Mesothelial cell of epicardium (in vitro differentiated cells): Measurements from ENCODE around the gene PHF11. TPM values are rescaled to one million over a fixed set of nuclear protein-coding genes. Genes with fewer than 3 reads are reported as not detected.

Experiments
- DNase-seq, 2 experiments: peaks; one replicate each; pipeline ENCODE4 v3.0.0; 2021; ENCODE audit warnings: low spot score in 2 of 2; ENCODE audit not compliant: unreplicated experiment in 2 of 2
- H3K27ac Mint-ChIP-seq: 2 replicates; pipeline ENCODE4 v1.8.0; 2021; ENCODE audit warnings: mixed read lengths
- H3K27me3 Mint-ChIP-seq: 2 replicates; pipeline ENCODE4 v1.8.0; 2021; ENCODE audit warnings: low read depth, mixed read lengths
- H3K36me3 Mint-ChIP-seq: 2 replicates; pipeline ENCODE4 v1.8.0; 2021; ENCODE audit warnings: mixed read lengths
- H3K4me1 Mint-ChIP-seq: 2 replicates; pipeline ENCODE4 v1.8.0; 2021; ENCODE audit warnings: mixed read lengths
- H3K4me3 Mint-ChIP-seq: 2 replicates; pipeline ENCODE4 v1.8.0; 2021; ENCODE audit warnings: mild to moderate bottlenecking, moderate library complexity, mixed read lengths
- H3K9me3 Mint-ChIP-seq: 2 replicates; pipeline ENCODE4 v1.8.0; 2021; ENCODE audit warnings: mixed read lengths
- total RNA-seq: library from RNA; stranded (reverse); gene quantifications from 3 replicates; pipeline ENCODE4 v1.2.1, GENCODE V29; 2021
- TF ChIP-seq, protein P1 (sequence below): fragments of 200-600 bp; sonication (generic); IDR thresholded peaks from one replicate; pipeline ENCODE4 v1.5.0; 2021; ENCODE audit warnings: antibody characterized with exemption; ENCODE audit not compliant: unreplicated experiment

The PHF11 gene
- total RNA-seq, 1 donor from 2014 or later, result 33.3 TPM

DNA sequence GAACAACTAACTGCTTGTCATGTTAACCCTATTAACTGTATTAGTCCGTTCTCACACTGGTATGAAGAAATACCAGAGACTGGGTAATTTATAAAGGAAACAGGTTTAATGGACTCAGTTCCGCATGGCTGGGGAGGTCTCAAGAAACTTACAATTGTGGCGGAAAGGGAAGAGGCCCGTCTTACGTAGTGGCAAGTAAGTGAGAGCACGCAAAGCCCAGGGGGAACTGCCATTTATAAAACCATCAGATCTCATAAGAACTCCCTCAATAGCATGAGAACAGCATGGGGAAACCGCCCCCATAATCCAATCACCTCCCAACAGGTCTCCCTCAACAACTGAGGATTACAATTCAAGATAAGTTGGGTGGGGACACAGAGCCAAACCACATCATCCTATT lies 34.7 kb downstream of the PHF11 start:
- Mint-ChIP-seq H3K27ac (no peak overlapping the region), H3K4me1 (no peaks in the 10 kb centered on the region), H3K36me3 (peaks cover 35% of the 10 kb centered on the region), H3K4me3 (no peak overlapping the region), H3K9me3 (no peaks in the 10 kb centered on the region), H3K27me3 (no peaks in the 10 kb centered on the region)
- TF ChIP-seq, protein P1, sequence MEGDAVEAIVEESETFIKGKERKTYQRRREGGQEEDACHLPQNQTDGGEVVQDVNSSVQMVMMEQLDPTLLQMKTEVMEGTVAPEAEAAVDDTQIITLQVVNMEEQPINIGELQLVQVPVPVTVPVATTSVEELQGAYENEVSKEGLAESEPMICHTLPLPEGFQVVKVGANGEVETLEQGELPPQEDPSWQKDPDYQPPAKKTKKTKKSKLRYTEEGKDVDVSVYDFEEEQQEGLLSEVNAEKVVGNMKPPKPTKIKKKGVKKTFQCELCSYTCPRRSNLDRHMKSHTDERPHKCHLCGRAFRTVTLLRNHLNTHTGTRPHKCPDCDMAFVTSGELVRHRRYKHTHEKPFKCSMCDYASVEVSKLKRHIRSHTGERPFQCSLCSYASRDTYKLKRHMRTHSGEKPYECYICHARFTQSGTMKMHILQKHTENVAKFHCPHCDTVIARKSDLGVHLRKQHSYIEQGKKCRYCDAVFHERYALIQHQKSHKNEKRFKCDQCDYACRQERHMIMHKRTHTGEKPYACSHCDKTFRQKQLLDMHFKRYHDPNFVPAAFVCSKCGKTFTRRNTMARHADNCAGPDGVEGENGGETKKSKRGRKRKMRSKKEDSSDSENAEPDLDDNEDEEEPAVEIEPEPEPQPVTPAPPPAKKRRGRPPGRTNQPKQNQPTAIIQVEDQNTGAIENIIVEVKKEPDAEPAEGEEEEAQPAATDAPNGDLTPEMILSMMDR, result no peak
- DNase-seq, result no peak

DNA sequence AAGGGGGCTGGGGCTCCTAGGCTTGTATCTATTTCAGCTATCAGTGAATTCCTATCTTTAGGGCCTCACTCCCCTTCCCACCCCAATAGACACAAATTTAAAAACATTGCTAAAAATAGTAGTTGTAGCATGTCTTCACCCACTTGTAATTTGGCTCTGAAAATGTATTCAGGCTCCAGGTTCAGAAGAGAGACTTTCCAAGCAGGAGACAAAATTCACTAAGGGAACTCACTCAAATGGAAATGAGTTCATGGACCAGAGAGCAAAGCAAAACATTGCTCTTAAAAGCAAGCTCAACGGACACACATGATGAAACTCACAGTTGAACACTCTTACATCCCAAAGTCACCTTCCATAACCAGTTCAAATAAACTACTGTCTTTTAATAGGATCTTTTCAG lies 36.8 kb downstream of the PHF11 start:
- TF ChIP-seq, protein P1, result no peak
- peaks cover 32% of the 10 kb centered on the region for H3K36me3 Mint-ChIP-seq
- no peaks in the 10 kb centered on the region for H3K9me3 Mint-ChIP-seq
- H3K4me3 Mint-ChIP-seq, result no peak overlapping the region
- no peak overlapping the region for H3K27ac Mint-ChIP-seq
- no peak for DNase-seq
- H3K4me1 Mint-ChIP-seq, result no peaks in the 10 kb centered on the region
- no peaks in the 10 kb centered on the region for H3K27me3 Mint-ChIP-seq

DNA sequence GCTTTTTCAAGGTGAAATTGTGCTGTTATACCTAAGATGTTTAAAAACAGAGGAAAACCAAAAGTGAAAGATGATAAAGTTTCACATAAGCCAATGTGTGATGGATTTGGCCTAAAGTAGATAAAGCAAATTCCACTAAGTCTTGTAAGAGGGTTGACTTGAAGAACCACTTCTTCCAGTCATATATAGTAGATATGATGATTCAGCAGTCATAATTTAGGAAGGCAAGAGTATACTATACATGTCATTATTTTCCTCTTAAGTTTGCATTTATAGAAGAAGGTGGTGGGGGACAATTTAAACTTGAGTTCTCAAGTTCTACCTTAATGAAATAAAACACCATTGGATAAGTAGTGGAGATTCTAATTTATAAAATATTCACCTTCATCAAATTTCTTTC lies 37.3 kb downstream of the PHF11 start:
- Mint-ChIP-seq H3K4me3 (no peak overlapping the region), H3K36me3 (peaks cover 32% of the 10 kb centered on the region), H3K4me1 (no peaks in the 10 kb centered on the region), H3K9me3 (no peaks in the 10 kb centered on the region), H3K27ac (no peak overlapping the region), H3K27me3 (no peaks in the 10 kb centered on the region)
- DNase-seq, result no peak
- TF ChIP-seq, protein P1, result no peak

DNA sequence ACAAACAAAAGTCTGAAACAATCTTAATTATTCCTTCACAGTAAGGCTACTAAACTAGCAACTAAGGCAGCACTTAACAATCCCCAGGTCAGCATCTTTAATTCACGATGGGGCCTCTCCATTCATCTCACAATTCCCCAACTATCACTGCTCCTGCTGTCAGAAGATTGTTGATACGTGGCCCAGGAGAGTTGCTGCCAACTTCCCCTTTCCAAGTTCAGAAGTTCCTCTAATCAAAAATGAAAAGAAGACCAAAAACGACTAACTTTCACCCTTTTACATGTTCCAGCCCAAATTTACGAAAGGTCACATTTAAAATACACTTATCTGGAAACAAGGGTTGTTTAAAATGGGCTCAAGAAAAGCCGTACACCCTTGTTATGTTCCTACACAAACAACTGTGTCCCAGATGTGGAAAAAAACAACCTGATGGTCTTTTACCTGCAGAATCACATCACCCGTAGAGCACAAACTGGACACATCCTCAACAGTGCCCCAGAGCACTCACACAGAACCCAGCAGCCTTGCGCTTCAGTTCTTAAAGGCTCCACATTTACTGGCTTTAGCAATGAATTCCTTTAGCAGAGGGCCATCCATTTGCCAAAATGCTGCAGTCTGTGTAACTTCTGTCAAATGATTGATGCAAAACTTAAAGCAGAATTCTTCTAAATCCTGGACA lies 38.0 kb downstream of the PHF11 start:
- H3K4me1 Mint-ChIP-seq, result no peaks in the 10 kb centered on the region
- no peak overlapping the region for H3K4me3 Mint-ChIP-seq
- no peaks in the 10 kb centered on the region for H3K27me3 Mint-ChIP-seq
- TF ChIP-seq, protein P1, result no peak
- no peaks in the 10 kb centered on the region for H3K9me3 Mint-ChIP-seq
- H3K27ac Mint-ChIP-seq, result no peak overlapping the region
- H3K36me3 Mint-ChIP-seq, result peaks cover 32% of the 10 kb centered on the region
- DNase-seq, result no peak

DNA sequence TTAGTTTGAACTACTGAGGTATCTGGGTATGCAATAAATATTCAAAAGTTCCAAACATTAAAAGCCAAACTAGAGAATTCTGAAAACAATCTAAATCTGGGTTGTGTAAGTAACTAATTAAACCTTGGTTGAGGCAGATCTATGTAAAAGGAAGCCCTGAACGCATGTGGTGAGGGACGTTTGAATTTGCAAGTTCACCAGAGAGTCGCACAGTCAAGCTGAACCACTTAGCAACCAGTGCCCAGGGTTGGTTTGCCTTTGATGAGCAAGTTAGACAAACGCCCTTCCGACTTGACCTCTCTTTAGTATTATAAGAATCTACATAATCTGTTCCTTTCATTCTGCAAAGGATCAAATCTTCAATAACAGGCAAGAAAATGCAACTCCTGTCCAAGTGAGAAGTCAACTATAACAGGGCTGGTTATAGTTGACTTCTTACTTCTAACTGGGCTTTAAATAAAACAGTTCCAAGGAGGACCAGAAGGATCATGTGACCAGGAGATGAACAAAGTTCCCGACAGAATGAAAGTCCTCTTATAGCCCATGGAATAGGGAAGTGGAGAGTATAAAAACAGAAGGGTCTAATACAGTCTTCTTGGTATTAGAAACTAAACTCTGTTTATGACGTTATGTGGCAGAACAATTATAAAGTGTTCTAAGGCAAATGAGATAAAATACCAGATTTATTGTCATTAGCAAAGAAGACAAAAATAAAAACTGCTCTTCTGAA lies 40.6 kb downstream of the PHF11 start:
- Mint-ChIP-seq H3K27me3 (no peaks in the 10 kb centered on the region), H3K9me3 (no peaks in the 10 kb centered on the region), H3K27ac (no peak overlapping the region), H3K4me1 (peaks cover 12% of the 10 kb centered on the region), H3K36me3 (peaks cover 43% of the 10 kb centered on the region), H3K4me3 (no peak overlapping the region)
- no peak for DNase-seq
- TF ChIP-seq, protein P1, result no peak
